Measurements from ENCODE around the gene CD14.
"Not testable (repeated sequence)": the region's sequence is repeated elsewhere in the genome, so short reads cannot be mapped to it uniquely, and the experiment has no call there.

Gene CD14

GRCh38 chr5:140635291-140636257, 2.6 kb upstream of the CD14 start:
- no peak for DNase-seq (ENCODE audit: low read depth)

DNA sequence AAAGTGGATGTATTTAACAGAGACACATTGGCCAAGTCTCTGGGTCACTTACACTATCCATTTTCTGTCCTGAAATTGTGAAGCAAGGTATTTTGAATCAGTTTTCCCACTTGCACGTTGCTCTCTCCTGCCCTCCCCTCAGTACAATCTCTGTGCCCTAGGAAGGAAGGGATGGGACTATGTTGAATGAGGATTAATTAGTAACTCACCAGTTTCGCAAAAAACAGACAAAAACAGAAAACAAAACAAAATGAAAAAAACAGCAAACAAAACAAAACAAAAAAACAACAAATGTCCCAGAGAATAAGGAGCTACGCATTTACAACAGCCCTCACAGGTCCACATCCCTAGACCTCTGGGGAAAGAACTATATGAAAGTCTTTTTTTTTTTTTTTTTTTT, 1.1 kb upstream of the CD14 start:
- no peak for DNase-seq (ENCODE audit: low read depth)

GRCh38 chr5:140633501-140633900, 526 bp upstream of the CD14 start:
- no peak for DNase-seq (ENCODE audit: low read depth)

GRCh38 chr5:140632366-140633020, 482 bp downstream of the CD14 start:
- DNase-seq (ENCODE audit: low read depth) = no peak

- DNase-seq (ENCODE audit: low read depth) = no peak
These were observed 1.1 kb downstream of the CD14 start for GRCh38 chr5:140631831-140632365.

GRCh38 chr5:140631036-140631417, 1.9 kb downstream of the CD14 start:
- no peak for DNase-seq (ENCODE audit: low read depth)

DNA sequence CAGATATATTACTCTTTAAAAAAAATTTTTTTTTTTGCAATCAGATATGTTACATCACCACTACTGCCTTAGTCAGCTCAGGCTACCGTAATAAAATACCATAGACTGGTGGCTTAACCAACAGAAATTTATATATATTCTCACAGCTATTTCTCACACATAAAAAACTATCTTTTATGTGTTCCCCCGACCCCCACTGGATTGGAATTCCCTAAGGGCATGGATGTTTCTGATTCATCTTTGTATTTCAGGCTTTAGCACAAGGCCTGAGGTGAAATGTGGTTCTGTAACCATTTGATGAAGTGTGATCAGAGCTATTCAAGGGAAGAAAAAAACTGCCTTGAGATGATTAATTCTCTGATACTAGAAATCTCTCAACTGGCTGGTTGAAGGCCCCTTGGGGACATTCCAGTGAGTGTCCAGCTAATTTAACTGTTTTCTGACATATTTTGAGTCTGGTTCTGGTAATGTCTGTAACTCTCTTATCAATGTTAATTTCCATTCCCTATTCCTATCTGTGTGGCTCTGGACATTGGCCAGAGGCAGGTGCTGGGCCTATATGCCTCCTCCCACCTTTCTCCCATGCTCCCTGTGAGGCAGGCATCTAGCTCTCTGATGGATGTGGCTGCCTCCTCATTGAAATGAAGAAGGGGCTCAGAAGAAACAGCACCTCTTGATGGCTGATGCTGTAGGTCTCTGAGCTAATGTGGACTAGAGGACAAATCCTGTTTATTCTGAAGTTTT, 2.5 kb downstream of the CD14 start:
- no peak for DNase-seq (ENCODE audit: low read depth)

DNA sequence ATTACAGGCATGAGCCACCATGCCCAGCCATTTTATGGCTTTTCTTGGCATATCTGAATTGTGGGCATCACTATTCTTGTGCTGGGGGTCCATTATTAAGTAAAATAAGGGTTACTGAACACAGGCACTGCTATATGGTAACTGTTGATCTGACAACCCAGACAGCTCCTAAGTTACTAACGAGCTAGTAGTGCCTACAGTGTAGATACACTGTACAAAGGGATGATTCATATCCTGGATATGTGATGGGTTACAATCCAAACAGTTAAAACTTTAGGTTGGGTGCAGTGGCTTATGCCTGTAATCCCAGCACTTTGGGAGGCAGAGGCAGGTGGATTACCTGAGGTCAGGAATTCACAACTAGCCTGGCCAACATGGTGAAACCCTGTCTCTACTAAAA, 4.3 kb downstream of the CD14 start:
- no peak for DNase-seq (ENCODE audit: low read depth)

DNA sequence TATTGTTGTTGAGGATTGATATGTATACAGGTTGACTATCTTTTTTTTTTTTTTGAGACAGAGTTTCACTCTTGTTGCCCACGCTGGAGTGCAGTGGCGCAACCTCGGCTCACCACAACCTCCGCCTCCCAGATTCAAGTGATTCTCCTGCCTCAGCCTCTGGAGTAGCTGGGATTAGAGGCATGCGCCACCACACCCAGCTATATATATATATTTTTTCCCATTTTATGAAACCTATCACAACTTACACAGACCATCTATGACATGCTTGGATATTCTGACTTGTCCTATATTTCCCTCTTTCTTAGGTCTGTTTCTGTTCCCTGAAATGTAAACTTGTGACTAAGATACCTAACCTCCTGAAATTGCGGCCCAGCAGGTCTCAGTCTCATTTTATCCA, 5.0 kb downstream of the CD14 start:
- DNase-seq (ENCODE audit: low read depth) = no peak

GRCh38 chr5:140624886-140625285, 8.1 kb downstream of the CD14 start:
- DNase-seq (ENCODE audit: low read depth) = not testable (repeated sequence)

GRCh38 chr5:140623061-140623460, 9.9 kb downstream of the CD14 start:
- DNase-seq (ENCODE audit: low read depth) = not testable (repeated sequence)

- DNase-seq (ENCODE audit: low read depth) = no peak
These were observed 10.7 kb downstream of the CD14 start for GRCh38 chr5:140622301-140622700.

DNA sequence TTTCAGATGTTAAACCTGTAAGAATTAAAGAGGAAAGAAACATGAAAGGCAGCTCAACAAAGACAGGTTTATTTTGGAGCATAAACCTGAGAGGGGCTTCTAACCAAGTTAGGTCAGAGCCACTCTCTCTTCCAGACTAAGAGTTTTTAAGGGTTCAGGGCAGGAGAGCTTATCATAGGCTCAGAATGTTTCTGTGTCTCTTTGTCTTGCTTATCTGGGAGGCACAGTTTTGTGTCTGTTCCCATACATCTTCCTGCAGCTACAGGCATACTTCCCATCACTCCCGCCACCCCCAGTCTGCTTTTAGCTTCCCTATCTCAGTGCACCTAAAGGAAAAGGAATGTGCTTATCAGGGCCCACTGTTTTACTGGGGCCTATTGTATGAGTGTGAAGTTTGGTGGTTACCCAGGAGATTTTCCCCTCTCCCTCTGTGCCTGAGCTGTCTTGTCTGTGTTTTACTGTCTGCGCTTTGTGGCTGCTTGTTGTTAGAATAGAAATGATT, 21.9 kb downstream of the CD14 start:
- no peak for DNase-seq (ENCODE audit: low read depth)

DNA sequence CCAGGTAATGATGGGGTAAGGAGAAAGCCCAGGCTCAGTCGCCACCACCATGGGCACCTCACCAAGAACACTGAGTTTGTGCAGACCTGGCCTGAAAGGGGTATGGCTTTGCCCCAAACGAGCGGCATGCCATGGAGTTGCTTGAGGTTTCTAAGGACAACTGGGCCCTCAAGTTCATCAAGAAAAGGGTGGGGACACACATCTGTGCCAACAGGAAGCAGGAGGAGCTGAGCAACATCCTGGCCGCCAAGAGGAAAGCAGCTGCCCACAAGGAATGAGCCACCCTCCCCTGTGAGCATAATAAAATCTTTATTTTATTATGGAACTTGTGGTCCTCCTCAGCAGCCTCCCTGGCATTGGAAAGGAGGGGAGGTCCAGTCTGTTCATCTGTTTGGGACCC, 23.8 kb downstream of the CD14 start:
- DNase-seq (ENCODE audit: low read depth) = no peak

GRCh38 chr5:140608722-140609121, 24.3 kb downstream of the CD14 start:
- DNase-seq (ENCODE audit: low read depth) = no peak

DNA sequence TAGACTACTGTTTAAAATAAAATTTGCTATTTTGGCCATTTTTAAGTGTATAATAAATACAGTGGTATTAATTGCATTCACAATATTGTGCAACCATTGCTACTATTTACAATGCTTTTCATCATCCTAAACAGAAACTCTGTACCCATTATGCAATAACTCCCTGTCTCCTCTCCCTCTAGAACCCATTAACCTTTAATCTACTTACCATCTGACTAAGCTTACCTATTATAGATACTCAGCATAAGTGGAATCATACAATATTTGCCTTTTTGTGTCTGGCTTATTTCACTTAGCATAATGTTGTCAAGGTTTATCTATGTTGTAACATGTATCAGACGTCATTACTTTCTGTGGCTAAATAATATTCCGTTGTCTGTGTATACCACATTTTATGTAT, 25.9 kb downstream of the CD14 start:
- DNase-seq (ENCODE audit: low read depth) = no peak

- DNase-seq (ENCODE audit: low read depth) = no peak
These were observed 27.1 kb downstream of the CD14 start for GRCh38 chr5:140605879-140606278.

DNA sequence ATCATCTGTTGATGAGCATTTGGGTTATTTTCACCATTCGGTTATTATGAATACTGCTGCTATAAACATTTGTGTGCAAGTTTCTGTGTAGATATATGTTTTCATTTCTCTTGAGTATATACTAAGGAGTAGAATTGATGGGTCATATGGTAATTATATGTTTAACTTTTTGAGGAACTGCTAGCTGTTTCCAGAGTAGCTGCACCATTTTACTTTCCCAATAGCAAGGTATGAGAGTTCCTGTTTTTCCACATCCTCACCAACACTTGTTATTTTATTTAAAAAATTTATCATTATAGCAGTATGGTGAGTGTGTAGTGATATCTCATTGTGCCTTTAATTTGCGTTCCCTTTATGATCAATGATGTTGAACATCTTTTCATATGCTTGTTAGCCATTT, 29.2 kb downstream of the CD14 start:
- DNase-seq (ENCODE audit: low read depth) = no peak

GRCh38 chr5:140603446-140603698, 29.6 kb downstream of the CD14 start:
- not testable (repeated sequence) for DNase-seq (ENCODE audit: low read depth)

DNA sequence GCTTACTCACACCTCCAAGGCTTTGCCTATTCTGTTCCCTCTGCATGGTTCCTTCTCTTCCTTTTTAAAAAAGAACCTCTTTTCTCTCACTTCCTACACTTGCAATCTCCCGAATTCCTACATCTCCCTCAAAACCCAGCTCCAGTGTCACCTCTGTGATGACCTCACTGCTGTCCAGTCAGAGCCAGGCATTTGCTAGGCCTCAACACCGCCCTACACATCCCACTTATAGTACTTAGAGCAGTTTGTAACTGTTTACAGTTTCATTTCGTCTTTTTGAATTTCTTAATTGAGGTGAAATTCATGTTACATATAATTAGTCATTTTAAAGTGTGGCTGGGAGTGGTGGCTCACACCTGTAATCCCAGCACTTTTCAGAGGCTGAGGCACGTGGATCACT, 30.8 kb downstream of the CD14 start:
- DNase-seq (ENCODE audit: low read depth) = no peak

DNA sequence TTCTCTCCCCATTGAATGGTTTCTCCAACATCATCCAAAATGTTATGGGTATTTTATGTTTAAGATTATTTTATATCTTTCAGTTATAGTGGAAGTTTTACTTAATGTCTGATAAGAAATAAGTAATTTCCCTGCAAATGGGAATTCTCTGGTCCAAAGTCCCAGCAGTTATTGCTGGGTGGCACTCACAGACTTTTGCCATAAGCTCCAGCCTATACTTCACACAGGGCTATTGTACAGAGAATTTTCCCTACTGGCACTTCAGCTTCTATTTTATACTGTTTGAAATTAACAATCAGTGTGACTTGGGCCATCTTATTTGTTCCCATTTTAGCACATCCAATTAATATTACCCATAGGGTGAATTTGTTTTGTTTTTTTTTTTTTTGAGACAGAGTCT, 32.9 kb downstream of the CD14 start:
- DNase-seq (ENCODE audit: low read depth) = no peak

DNA sequence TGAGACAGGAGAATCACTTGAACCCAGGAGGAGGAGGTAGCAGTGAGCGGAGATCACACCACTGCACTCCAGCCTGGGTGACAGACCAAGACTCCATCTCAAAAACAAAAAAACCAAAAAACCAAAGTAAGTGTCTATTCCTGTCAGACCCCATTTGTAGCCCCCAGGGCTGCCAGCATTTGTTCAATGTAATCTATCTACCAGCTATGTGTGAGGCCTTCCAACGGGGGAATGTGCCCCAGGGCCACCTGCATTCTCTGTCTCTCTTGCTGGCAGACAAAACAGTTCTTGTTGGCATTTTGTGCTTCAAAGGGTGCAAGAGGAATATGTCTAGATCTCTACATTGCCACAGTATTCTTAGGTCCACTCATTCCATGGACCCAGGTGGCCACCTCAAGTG, 34.1 kb downstream of the CD14 start:
- DNase-seq (ENCODE audit: low read depth) = no peak

DNA sequence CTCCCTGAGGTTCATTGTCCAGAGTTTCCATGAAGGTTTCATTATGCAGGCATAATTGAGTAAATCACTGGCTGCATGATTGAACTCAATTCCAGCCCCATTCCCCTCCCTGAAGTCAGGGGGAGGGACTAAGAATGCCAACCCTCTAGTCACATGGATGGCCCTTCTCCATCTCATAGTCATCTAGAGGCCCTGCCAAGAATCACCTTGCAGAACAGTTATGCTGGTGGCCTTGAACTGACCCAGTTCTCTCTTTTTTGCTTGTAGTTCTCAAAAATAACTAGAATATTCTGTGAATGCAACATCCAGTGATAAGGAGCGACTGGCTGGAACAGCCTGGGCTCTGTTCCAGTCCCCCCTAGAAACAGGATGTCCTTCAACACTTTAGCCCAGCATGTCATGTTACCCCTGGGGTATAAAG, 36.6 kb downstream of the CD14 start:
- no peak for DNase-seq (ENCODE audit: low read depth)

Data from HS-5 (cell line).